K562 (cell line): ENCODE measurements around the gene CGNL1.

Experiments
- BRCA1 ChIP-seq, 2 experiments: fragments of 450-650 bp in 1 of 2; sonication (generic) in 1 of 2; formaldehyde crosslinking in 1 of 2; IDR thresholded peaks; 2 replicates each; pipeline versions ENCODE4 v1.5.0 to v1.6.1; 2017 to 2020; ENCODE audit warnings: mild to moderate bottlenecking in 1 of 2, missing genetic modification reagents in 1 of 2
- EP300 ChIP-seq: IDR thresholded peaks from 2 replicates; pipeline ENCODE4 v1.6.1; 2012; ENCODE audit warnings: low read length, improper control_type of control experiment
- IRF2 ChIP-seq: sonication (generic); formaldehyde crosslinking; IDR thresholded peaks from 2 replicates; pipeline ENCODE4 v1.8.1; 2022; ENCODE audit warnings: mild to moderate bottlenecking, missing genetic modification reagents
- NKRF ChIP-seq: fragments of 450-650 bp; IDR thresholded peaks from 2 replicates; pipeline ENCODE4 v1.6.1; 2016; ENCODE audit warnings: borderline replicate concordance
- RAD21 ChIP-seq, 2 experiments: fragments of 250-450 bp in 1 of 2; fragments of 450-650 bp in 1 of 2; sonication (Bioruptor Pico) in 1 of 2; formaldehyde crosslinking in 1 of 2; IDR thresholded peaks in 1 of 2; conservative IDR thresholded peaks in 1 of 2; 2 replicates each; pipeline versions ENCODE4 v1.4.0 to v1.8.0; 2020 to 2022; ENCODE audit warnings: mild to moderate bottlenecking in 2 of 2, moderate library complexity in 1 of 2
- RFX5 ChIP-seq: IDR thresholded peaks from 2 replicates; pipeline ENCODE4 v1.6.1; 2011; ENCODE audit warnings: low read depth, mild to moderate bottlenecking, improper control_type of control experiment, low read length
- ZNF445 ChIP-seq: fragments of 250-450 bp; sonication (Bioruptor Pico); IDR thresholded peaks from 2 replicates; pipeline ENCODE4 v1.4.0; 2020; ENCODE audit warnings: low read depth, mild to moderate bottlenecking, moderate library complexity
- TF ChIP-seq, protein P1 (sequence below): fragments of 200-600 bp; sonication (generic); IDR thresholded peaks from one replicate; pipeline ENCODE4 v1.6.1; 2012; ENCODE audit warnings: mild to moderate bottlenecking, low read depth, low read length, inconsistent platforms

GRCh38 chr15:57353317-57353804 lies 22.9 kb upstream of the CGNL1 start:
- TF ChIP-seq, protein P1, sequence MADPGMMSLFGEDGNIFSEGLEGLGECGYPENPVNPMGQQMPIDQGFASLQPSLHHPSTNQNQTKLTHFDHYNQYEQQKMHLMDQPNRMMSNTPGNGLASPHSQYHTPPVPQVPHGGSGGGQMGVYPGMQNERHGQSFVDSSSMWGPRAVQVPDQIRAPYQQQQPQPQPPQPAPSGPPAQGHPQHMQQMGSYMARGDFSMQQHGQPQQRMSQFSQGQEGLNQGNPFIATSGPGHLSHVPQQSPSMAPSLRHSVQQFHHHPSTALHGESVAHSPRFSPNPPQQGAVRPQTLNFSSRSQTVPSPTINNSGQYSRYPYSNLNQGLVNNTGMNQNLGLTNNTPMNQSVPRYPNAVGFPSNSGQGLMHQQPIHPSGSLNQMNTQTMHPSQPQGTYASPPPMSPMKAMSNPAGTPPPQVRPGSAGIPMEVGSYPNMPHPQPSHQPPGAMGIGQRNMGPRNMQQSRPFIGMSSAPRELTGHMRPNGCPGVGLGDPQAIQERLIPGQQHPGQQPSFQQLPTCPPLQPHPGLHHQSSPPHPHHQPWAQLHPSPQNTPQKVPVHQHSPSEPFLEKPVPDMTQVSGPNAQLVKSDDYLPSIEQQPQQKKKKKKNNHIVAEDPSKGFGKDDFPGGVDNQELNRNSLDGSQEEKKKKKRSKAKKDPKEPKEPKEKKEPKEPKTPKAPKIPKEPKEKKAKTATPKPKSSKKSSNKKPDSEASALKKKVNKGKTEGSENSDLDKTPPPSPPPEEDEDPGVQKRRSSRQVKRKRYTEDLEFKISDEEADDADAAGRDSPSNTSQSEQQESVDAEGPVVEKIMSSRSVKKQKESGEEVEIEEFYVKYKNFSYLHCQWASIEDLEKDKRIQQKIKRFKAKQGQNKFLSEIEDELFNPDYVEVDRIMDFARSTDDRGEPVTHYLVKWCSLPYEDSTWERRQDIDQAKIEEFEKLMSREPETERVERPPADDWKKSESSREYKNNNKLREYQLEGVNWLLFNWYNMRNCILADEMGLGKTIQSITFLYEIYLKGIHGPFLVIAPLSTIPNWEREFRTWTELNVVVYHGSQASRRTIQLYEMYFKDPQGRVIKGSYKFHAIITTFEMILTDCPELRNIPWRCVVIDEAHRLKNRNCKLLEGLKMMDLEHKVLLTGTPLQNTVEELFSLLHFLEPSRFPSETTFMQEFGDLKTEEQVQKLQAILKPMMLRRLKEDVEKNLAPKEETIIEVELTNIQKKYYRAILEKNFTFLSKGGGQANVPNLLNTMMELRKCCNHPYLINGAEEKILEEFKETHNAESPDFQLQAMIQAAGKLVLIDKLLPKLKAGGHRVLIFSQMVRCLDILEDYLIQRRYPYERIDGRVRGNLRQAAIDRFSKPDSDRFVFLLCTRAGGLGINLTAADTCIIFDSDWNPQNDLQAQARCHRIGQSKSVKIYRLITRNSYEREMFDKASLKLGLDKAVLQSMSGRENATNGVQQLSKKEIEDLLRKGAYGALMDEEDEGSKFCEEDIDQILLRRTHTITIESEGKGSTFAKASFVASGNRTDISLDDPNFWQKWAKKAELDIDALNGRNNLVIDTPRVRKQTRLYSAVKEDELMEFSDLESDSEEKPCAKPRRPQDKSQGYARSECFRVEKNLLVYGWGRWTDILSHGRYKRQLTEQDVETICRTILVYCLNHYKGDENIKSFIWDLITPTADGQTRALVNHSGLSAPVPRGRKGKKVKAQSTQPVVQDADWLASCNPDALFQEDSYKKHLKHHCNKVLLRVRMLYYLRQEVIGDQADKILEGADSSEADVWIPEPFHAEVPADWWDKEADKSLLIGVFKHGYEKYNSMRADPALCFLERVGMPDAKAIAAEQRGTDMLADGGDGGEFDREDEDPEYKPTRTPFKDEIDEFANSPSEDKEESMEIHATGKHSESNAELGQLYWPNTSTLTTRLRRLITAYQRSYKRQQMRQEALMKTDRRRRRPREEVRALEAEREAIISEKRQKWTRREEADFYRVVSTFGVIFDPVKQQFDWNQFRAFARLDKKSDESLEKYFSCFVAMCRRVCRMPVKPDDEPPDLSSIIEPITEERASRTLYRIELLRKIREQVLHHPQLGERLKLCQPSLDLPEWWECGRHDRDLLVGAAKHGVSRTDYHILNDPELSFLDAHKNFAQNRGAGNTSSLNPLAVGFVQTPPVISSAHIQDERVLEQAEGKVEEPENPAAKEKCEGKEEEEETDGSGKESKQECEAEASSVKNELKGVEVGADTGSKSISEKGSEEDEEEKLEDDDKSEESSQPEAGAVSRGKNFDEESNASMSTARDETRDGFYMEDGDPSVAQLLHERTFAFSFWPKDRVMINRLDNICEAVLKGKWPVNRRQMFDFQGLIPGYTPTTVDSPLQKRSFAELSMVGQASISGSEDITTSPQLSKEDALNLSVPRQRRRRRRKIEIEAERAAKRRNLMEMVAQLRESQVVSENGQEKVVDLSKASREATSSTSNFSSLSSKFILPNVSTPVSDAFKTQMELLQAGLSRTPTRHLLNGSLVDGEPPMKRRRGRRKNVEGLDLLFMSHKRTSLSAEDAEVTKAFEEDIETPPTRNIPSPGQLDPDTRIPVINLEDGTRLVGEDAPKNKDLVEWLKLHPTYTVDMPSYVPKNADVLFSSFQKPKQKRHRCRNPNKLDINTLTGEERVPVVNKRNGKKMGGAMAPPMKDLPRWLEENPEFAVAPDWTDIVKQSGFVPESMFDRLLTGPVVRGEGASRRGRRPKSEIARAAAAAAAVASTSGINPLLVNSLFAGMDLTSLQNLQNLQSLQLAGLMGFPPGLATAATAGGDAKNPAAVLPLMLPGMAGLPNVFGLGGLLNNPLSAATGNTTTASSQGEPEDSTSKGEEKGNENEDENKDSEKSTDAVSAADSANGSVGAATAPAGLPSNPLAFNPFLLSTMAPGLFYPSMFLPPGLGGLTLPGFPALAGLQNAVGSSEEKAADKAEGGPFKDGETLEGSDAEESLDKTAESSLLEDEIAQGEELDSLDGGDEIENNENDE, result no peak
- TF ChIP-seq RAD21 (CRISPR knock-in tag; conservative IDR thresholded peaks at IDR 0.05 in 1 of 2, IDR thresholded peaks at IDR 0.05 in 1 of 2) (no peak), BRCA1 (IDR thresholded peaks at IDR 0.05) (no peak), BRCA1 (CRISPR knock-in tag; IDR thresholded peaks at IDR 0.05) (no peak), EP300 (no peak), IRF2 (no peak), RFX5 (no peak), ZNF445 (CRISPR knock-in tag) (no peak), NKRF (no peak)
